Measurements from ENCODE around the gene CAV3. TPM values are rescaled to one million over a fixed set of nuclear protein-coding genes. Genes with fewer than 3 reads are reported as not detected.

The CAV3 gene
- total RNA-seq, 1 experiment from 2014 or later = not detected

GRCh38 chr3:8734908-8735307 lies 1.3 kb downstream of the CAV3 start:
- no peak for DNase-seq (ENCODE audit: low read depth)

- DNase-seq (ENCODE audit: low read depth) = no peak
These were observed 2.8 kb downstream of the CAV3 start for GRCh38 chr3:8736436-8736835.

GRCh38 chr3:8737301-8737700 lies 3.7 kb downstream of the CAV3 start:
- no peak for DNase-seq (ENCODE audit: low read depth)

- no peak for DNase-seq (ENCODE audit: low read depth)
These were observed 4.2 kb downstream of the CAV3 start for GRCh38 chr3:8737823-8738222.

GRCh38 chr3:8738639-8739038 lies 5.0 kb downstream of the CAV3 start:
- DNase-seq (ENCODE audit: low read depth) = no peak

- DNase-seq (ENCODE audit: low read depth) = peak; percentile 82
These were observed 6.3 kb downstream of the CAV3 start for GRCh38 chr3:8739757-8740504.

- DNase-seq (ENCODE audit: low read depth) = peak; percentile 88
These were observed 8.1 kb downstream of the CAV3 start for GRCh38 chr3:8741581-8742261.

GRCh38 chr3:8743021-8743601 lies 9.5 kb downstream of the CAV3 start:
- DNase-seq (ENCODE audit: low read depth) = peak; percentile 63

- DNase-seq (ENCODE audit: low read depth) = no peak
These were observed 10.3 kb downstream of the CAV3 start for GRCh38 chr3:8743911-8744310.

- DNase-seq (ENCODE audit: low read depth) = no peak
These were observed 12.2 kb downstream of the CAV3 start for GRCh38 chr3:8745619-8746370.

GRCh38 chr3:8746780-8747345 lies 13.3 kb downstream of the CAV3 start:
- DNase-seq (ENCODE audit: low read depth) = peak; percentile 35

- DNase-seq (ENCODE audit: low read depth) = no peak
These were observed 15.7 kb downstream of the CAV3 start for GRCh38 chr3:8749316-8749715.

GRCh38 chr3:8752832-8753231 lies 19.2 kb downstream of the CAV3 start:
- no peak for DNase-seq (ENCODE audit: low read depth)

GRCh38 chr3:8755097-8755496 lies 21.5 kb downstream of the CAV3 start:
- no peak for DNase-seq (ENCODE audit: low read depth)

GRCh38 chr3:8755564-8756237 lies 22.1 kb downstream of the CAV3 start:
- DNase-seq (ENCODE audit: low read depth) = no peak

GRCh38 chr3:8756671-8757070 lies 23.1 kb downstream of the CAV3 start:
- DNase-seq (ENCODE audit: low read depth) = no peak

- peak; percentile 86 for DNase-seq (ENCODE audit: low read depth)
These were observed 24.2 kb downstream of the CAV3 start for GRCh38 chr3:8757551-8758518.

GRCh38 chr3:8759038-8759707 lies 25.6 kb downstream of the CAV3 start:
- DNase-seq (ENCODE audit: low read depth) = peak; percentile 54

- DNase-seq (ENCODE audit: low read depth) = no peak
These were observed 26.5 kb downstream of the CAV3 start for GRCh38 chr3:8760091-8760490.

- DNase-seq (ENCODE audit: low read depth) = no peak
These were observed 26.9 kb downstream of the CAV3 start for GRCh38 chr3:8760506-8760905.
